ENCODE data around the gene SF3B6.

SF3B6 gene

DNA sequence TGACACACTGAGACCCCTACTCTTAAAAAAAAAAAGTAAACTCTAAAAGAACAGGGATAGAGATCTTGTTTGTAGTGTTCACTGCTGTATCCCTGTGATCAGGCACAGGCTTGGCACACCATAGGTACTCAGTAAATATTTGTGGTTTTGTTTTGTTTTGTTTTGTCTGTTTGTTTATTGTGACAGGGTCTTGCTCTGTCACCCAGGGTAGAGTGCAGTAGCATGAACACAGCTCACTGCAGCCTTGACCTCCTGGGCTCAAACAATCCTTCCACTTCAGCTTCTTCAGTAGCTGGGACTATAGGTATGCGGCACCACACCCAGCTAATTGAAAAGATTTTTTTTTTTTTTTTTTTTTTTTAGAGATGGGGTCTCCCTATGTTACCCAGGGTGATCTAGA, 23.2 kb downstream of the SF3B6 start:
- TF ChIP-seq, protein P1, sequence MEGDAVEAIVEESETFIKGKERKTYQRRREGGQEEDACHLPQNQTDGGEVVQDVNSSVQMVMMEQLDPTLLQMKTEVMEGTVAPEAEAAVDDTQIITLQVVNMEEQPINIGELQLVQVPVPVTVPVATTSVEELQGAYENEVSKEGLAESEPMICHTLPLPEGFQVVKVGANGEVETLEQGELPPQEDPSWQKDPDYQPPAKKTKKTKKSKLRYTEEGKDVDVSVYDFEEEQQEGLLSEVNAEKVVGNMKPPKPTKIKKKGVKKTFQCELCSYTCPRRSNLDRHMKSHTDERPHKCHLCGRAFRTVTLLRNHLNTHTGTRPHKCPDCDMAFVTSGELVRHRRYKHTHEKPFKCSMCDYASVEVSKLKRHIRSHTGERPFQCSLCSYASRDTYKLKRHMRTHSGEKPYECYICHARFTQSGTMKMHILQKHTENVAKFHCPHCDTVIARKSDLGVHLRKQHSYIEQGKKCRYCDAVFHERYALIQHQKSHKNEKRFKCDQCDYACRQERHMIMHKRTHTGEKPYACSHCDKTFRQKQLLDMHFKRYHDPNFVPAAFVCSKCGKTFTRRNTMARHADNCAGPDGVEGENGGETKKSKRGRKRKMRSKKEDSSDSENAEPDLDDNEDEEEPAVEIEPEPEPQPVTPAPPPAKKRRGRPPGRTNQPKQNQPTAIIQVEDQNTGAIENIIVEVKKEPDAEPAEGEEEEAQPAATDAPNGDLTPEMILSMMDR (IDR thresholded peaks at IDR 0.05), result no peak
- Histone ChIP-seq H3K27ac (no peak overlapping the region), H3K36me3 (ENCODE audit: control insufficient read depth, insufficient read depth, low read length) (no peaks in the 10 kb centered on the region), H3K27me3 (ENCODE audit: control insufficient read depth, insufficient read depth, low read length) (no peaks in the 10 kb centered on the region), H3K9ac (no peak overlapping the region), H3K4me3 (ENCODE audit: low read depth, low read length) (no peak overlapping the region), H3K4me1 (no peaks in the 10 kb centered on the region), H3K79me2 (no peaks in the 10 kb centered on the region), H3K4me2 (ENCODE audit: low read length) (no peak overlapping the region), H3K9me3 (ENCODE audit: control insufficient read depth, low read length) (no peaks in the 10 kb centered on the region), H2AFZ (no peak overlapping the region)

DNA sequence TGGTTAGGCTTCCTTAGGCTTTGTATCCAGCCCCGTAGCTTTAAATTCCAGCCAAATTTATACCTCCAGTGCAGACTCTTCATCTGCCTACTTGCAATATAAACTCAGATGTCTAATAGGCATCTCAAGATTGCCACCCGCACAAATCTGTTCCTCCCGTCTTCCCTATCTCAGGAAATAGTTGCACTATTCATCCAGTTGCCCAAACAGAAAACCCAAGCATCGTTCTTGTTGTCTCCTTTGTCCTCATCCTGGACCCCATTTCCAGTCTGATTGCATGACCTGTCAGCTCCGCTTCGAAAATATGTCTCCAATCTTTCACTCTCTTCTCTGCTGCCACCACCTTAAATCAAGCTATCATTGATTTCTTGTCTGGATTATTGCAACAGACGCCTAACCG, 24.3 kb downstream of the SF3B6 start:
- Histone ChIP-seq H3K79me2 (no peaks in the 10 kb centered on the region), H3K9me3 (ENCODE audit: control insufficient read depth, low read length) (no peaks in the 10 kb centered on the region), H3K4me3 (ENCODE audit: low read depth, low read length) (no peak overlapping the region), H2AFZ (no peak overlapping the region), H3K4me1 (no peaks in the 10 kb centered on the region), H3K36me3 (ENCODE audit: control insufficient read depth, insufficient read depth, low read length) (no peaks in the 10 kb centered on the region), H3K27me3 (ENCODE audit: control insufficient read depth, insufficient read depth, low read length) (no peaks in the 10 kb centered on the region), H3K9ac (no peak overlapping the region), H3K27ac (no peak overlapping the region), H3K4me2 (ENCODE audit: low read length) (no peak overlapping the region)
- TF ChIP-seq, protein P1 (IDR thresholded peaks at IDR 0.05), result no peak

DNA sequence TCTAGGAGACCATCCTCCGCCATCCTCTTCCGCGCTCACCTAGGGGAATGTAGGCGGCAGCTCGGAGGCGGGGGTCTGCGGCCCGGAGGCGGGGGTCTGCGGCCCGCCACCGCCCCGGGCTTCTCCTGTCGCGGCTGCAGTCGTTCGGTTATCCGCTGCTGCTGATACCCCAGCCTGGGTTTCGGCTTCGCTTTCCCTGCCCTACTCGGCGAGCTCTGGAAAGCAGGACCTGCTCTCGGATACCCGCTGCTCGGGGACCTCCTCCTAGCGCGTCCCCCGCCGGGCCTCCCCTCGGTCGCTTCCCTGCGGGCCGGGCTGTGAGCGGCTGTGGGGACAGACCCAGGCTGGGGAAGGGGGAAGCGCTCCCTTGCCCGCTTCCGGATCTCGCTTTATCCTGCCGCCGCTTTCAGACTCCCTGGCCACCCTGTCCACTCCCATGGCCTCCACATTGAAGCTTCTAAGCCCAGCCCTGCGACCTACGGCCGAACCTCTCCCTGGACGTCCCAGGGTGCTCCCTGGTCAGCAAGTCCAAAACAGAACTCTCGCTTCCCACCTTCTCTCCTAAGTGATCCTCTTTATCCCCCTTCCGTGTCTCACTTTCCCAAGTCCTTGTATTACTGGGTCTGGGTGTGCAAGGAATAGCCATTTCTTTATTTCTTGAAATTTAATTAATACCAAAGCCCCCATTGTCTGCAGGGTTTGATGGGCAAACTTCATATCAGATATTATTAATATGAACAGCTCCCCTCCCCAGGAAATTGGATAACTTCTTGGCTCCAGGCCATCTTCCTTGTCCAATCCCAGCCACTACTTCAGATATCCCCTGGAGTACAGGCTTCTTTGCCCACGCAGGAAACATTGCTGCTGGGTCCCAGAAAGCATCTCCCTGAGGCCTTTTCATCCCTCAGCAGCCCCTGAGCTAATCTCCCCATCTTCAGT, 25.8 kb downstream of the SF3B6 start:
- Histone ChIP-seq H3K9ac (peak overlapping the region; percentile 12), H3K4me1 (no peaks in the 10 kb centered on the region), H3K79me2 (no peaks in the 10 kb centered on the region), H2AFZ (peak overlapping the region; percentile 95), H3K27ac (peak overlapping the region; percentile 27), H3K36me3 (ENCODE audit: control insufficient read depth, insufficient read depth, low read length) (no peaks in the 10 kb centered on the region), H3K27me3 (ENCODE audit: control insufficient read depth, insufficient read depth, low read length) (no peaks in the 10 kb centered on the region), H3K4me3 (ENCODE audit: low read depth, low read length) (peak overlapping the region; percentile 64), H3K9me3 (ENCODE audit: control insufficient read depth, low read length) (no peaks in the 10 kb centered on the region), H3K4me2 (ENCODE audit: low read length) (peak overlapping the region; percentile 90)
- TF ChIP-seq, protein P1 (IDR thresholded peaks at IDR 0.05), result no peak

DNA sequence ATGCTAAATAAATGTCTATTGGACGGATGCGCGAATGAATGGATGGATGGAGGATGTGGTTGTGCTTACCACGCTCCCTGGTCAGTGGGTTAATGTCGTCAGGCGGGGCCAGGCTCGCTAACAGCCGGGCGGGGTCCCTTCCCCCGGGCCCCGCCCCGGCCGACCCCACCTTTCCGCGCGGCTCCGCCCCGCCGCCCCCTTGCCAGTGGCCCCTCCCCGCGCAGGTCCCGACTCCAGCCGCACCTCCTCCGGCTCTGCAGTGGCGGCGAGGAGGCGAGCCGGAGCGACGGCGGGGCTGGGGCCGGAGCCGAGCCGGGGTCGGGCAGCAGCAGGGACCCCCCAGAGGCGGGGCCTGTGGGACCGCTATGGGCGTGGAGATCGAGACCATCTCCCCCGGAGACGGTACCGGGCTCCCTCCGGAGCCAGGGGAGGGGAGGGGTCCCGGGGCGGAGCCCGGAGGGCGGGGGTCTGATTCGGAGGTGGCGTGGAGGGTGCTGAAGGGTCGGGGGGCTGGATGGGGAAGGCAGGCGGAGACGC, 26.6 kb downstream of the SF3B6 start, which contains the start of gene FKBP1B:
Gene FKBP1B (plus strand): TSS at position 257 of the 537 bp plus-strand sequence. CDS start 109 bp downstream, at position 366.
- H3K9ac ChIP-seq, result peak within 1 kb of the TSS; percentile 12
- peak within 1 kb of the TSS; percentile 95 for H2AFZ ChIP-seq
- TF ChIP-seq, protein P1 (IDR thresholded peaks at IDR 0.05), result no peak
- H3K79me2 ChIP-seq, result no peaks in the 10 kb centered on the region
- no peaks in the 10 kb centered on the region for H3K9me3 ChIP-seq (ENCODE audit: control insufficient read depth, low read length)
- no peaks in the 10 kb centered on the region for H3K4me1 ChIP-seq
- no peaks in the 10 kb centered on the region for H3K36me3 ChIP-seq (ENCODE audit: control insufficient read depth, insufficient read depth, low read length)
- H3K27ac ChIP-seq, result peak within 1 kb of the TSS; percentile 27
- H3K4me2 ChIP-seq (ENCODE audit: low read length), result peak within 1 kb of the TSS; percentile 90
- H3K4me3 ChIP-seq (ENCODE audit: low read depth, low read length), result peak within 1 kb of the TSS; percentile 64
- H3K27me3 ChIP-seq (ENCODE audit: control insufficient read depth, insufficient read depth, low read length), result no peaks in the 10 kb centered on the region
